ENCODE measurements around the gene STARD10. TPM values are rescaled to one million over a fixed set of nuclear protein-coding genes. Genes with fewer than 3 reads are reported as not detected.

STARD10 gene
- total RNA-seq, 1 donor from 2014 or later, result 126 TPM

DNA sequence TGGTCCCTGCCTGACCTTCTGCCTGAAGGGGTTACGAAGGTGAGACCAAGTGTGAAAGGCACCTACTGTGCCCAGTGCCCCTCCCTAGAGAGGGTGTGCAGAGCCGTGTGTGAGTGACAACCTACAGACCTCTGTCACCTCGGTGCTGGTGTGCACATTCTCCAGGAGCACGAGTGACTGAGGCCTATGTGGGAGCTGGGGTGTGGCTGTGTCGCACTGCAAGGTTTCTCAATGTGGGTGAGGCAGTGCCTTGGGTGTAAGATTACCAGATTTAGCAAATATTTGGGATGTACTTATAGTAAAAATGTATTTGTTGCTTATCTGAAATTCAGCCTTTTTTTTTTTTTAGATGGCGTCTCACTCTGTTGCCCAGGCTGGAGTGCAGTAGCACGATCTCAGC, 5.6 kb downstream of the STARD10 start:
- H3K4me3 ChIP-seq, result no peak overlapping the region
- H3K27me3 ChIP-seq (ENCODE audit: low read depth), result no peaks in the 10 kb centered on the region
- H3K36me3 ChIP-seq, result no peaks in the 10 kb centered on the region
- DNase-seq (peak; percentile 69), ATAC-seq (peak; percentile 28 to 37)
- peak overlapping the region; percentile 70 for H3K27ac ChIP-seq
- intact Hi-C loops (cut with DNase I), result no loop called here
- H3K9me3 ChIP-seq, result no peaks in the 10 kb centered on the region
- TF ChIP-seq, protein P1, sequence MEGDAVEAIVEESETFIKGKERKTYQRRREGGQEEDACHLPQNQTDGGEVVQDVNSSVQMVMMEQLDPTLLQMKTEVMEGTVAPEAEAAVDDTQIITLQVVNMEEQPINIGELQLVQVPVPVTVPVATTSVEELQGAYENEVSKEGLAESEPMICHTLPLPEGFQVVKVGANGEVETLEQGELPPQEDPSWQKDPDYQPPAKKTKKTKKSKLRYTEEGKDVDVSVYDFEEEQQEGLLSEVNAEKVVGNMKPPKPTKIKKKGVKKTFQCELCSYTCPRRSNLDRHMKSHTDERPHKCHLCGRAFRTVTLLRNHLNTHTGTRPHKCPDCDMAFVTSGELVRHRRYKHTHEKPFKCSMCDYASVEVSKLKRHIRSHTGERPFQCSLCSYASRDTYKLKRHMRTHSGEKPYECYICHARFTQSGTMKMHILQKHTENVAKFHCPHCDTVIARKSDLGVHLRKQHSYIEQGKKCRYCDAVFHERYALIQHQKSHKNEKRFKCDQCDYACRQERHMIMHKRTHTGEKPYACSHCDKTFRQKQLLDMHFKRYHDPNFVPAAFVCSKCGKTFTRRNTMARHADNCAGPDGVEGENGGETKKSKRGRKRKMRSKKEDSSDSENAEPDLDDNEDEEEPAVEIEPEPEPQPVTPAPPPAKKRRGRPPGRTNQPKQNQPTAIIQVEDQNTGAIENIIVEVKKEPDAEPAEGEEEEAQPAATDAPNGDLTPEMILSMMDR (IDR thresholded peaks at IDR 0.05), result no peak
- H3K4me1 ChIP-seq, result peaks cover 54% of the 10 kb centered on the region

DNA sequence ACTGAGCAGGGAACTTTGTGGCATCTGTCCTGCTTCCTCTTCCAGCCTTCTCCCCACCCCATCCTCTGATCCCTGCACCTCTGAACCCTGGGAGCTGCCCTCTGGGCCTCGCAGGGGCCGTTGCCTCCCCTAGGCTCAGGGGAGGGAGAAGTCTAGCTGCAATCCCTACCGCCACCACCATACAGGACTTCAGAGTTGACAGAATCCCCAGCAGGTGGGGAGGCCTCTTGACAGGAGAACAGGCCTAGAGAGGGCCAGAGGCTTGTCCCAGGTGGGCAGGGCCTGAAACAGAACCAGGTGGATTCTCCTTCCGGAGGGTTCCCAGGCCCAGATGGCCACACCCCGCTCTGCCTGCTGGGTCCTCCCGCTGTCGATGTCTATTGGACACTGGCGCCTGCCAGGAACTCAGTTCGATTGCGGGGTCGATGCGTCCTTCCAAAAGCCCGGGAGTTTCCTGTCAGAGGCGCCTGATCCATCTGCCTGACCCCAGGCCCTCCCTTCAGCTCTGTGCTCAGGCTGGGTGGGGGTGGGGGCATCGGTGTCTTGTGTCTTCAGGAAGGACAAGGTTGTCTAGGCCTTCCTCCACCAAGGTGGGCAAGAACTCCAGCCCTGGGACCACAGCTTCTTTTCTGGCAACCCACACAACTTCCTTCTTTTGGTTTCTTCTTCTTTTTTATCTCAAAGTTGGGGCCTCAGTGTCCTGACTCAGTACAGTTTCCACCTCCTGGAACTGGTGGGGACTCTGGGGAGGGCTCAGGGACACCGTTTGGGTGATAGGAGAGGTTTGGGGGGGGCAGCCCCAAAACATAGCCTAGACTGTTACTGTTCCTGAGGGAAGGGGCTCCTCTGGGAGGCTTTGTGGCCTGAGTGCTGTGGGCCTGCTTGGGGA, 6.4 kb downstream of the STARD10 start:
- ATAC-seq (peak; percentile 5 to 70), DNase-seq (no peak)
- H3K27ac ChIP-seq, result peak overlapping the region; percentile 70

DNA sequence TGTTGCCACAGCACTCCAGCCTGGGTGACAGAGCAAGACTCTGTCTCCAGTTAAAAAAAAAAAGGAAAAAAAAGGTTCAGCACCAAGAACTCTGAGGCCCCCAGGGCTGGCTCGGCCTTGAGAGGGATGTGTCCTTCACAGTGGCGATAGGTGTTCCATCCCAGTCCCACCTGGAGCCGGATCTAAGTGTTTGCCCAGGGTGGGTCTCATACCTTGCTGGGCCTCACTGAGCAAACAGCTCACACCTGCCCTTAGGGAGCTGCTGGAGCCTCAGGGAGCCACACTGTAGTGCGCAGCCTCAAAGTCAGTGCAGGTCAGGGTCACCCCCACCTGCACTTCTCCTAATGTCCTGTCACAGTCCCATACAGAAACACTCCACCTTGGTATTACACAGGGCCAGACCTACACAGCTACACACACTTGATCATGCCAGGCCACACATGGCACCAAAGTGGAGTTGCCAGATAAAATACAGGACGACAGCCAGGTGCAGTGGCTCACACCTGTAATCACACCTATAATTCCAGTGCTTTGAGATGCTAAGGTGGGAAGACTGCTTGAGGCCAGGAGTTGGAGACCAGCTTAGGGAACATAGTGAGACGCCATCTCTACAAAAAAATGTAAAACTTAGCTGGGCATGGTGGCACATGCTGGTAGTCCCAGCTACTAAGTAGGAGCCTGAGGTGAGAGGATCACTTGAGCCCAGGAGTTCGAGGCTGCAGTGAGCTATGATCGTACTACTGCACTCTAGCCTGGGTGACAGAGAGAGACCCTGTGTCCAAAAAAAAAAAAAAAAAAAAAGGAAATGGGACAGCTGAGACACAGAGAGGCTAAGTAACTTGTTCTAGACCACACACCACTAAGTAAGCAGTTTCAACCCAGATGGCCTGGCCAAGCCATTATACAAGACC, 7.3 kb downstream of the STARD10 start:
- Histone ChIP-seq H3K4me1 (peaks cover 58% of the 10 kb centered on the region), H3K9me3 (no peaks in the 10 kb centered on the region), H3K36me3 (no peaks in the 10 kb centered on the region), H3K27ac (peak overlapping the region; percentile 70), H3K27me3 (ENCODE audit: low read depth) (no peaks in the 10 kb centered on the region), H3K4me3 (no peak overlapping the region)
- intact Hi-C loops (cut with DNase I), result no loop called here
- DNase-seq (peak; percentile 86), ATAC-seq (peak; percentile 67 to 87)
- TF ChIP-seq, protein P1 (IDR thresholded peaks at IDR 0.05), result no peak

More for the DNA sequence above, 6.4 kb downstream of the STARD10 start:
- intact Hi-C loops (cut with DNase I), result no loop called here
- no peaks in the 10 kb centered on the region for H3K36me3 ChIP-seq
- no peaks in the 10 kb centered on the region for H3K27me3 ChIP-seq (ENCODE audit: low read depth)
- H3K4me3 ChIP-seq, result no peak overlapping the region
- TF ChIP-seq, protein P1 (IDR thresholded peaks at IDR 0.05), result peak; percentile 8
- H3K4me1 ChIP-seq, result peaks cover 51% of the 10 kb centered on the region
- no peaks in the 10 kb centered on the region for H3K9me3 ChIP-seq

DNA sequence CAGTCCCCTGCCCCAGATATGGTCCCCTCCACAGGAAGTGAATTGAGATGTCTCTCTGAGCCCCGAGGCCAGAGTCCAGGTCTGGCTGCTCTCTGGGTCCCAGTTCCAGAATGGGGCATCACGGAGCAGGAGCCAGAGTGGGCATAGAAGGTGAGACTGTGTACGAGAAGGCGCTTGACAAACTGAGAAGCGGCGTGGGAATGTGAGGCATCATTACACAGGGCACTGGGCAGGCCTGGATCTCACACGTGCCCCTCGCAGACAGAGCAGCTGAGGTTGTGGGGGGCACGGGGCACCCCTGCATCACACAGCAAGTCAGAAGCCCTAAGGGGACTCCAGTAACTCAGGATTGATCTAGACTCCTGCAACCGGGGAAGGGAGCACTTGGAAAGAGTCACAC, 9.2 kb downstream of the STARD10 start:
- no peak for ATAC-seq
- no peak overlapping the region for H3K27ac ChIP-seq
- intact Hi-C loops (cut with DNase I), result no loop called here
- peaks cover 59% of the 10 kb centered on the region for H3K4me1 ChIP-seq
- DNase-seq, result no peak
- peaks cover 5% of the 10 kb centered on the region for H3K27me3 ChIP-seq (ENCODE audit: low read depth)
- no peaks in the 10 kb centered on the region for H3K36me3 ChIP-seq
- no peaks in the 10 kb centered on the region for H3K9me3 ChIP-seq
- no peak overlapping the region for H3K4me3 ChIP-seq
- TF ChIP-seq, protein P1 (IDR thresholded peaks at IDR 0.05), result no peak

DNA sequence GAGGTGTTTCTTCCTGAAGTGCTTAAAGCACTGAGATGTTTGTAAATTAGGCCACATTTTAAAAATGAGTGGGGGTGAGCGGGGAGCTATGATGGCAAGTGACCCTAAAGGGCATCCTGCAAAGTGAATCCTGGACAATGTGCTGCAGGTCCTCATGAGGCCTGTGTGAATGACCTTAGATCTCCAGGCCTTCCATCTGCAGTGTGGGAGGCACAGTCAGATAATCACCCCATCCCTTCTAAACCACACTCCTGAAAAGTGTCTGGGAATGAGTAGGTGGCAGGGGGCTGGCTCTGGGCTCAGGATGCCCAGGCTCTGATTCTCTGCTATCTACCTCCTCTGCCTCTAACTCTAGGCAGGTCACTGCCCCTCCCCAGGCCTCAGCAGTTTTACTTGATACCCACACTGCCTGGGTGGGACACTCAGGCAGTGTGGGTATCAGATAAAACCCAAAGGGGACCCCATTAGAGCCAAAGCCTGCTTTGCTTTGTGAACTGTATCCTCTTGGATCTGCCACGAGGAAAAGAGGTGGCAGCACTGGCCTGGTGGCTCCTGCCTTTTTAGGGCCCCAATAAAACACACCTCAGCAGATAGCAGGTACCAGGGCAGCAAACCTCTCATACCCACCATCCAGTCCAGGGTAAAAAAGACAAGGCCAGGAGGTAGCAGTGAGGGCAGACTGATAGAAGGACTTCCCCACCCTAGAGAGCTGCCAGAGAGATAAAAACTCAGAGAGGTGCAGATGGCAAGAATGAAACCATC, 10.5 kb downstream of the STARD10 start:
- intact Hi-C loops (cut with DNase I), result no loop called here
- no peaks in the 10 kb centered on the region for H3K9me3 ChIP-seq
- no peak overlapping the region for H3K27ac ChIP-seq
- TF ChIP-seq, protein P1 (IDR thresholded peaks at IDR 0.05), result no peak
- no peaks in the 10 kb centered on the region for H3K36me3 ChIP-seq
- H3K4me3 ChIP-seq, result no peak overlapping the region
- peaks cover 52% of the 10 kb centered on the region for H3K4me1 ChIP-seq
- H3K27me3 ChIP-seq (ENCODE audit: low read depth), result peaks cover 5% of the 10 kb centered on the region
- no peak for DNase-seq
- ATAC-seq, result no peak

Measured in lower lobe of right lung (tissue), 2 donors.